KMS-11 (cell line): ENCODE results near the gene ZNF92.

ENCODE experiments used
- H2AFZ ChIP-seq: fragments of 200-600 bp; sonication (generic); 2 replicates; pipeline ENCODE4 v1.6.1; 2016; ENCODE audit warnings: antibody characterized with exemption, mixed run types, low read depth
- H3K27ac ChIP-seq: fragments of 200-600 bp; sonication (generic); 2 replicates; pipeline ENCODE4 v1.6.1; 2016; ENCODE audit warnings: mild to moderate bottlenecking, mixed run types
- H3K27me3 ChIP-seq: fragments of 200-600 bp; sonication (generic); 2 replicates; pipeline ENCODE4 v1.6.1; 2017; ENCODE audit warnings: mild to moderate bottlenecking, low read depth, mixed run types, moderate library complexity; ENCODE audit not compliant: insufficient read depth
- H3K36me3 ChIP-seq: fragments of 200-600 bp; sonication (generic); 2 replicates; pipeline ENCODE4 v1.6.1; 2017; ENCODE audit warnings: mild to moderate bottlenecking, mixed run types; ENCODE audit not compliant: insufficient read depth
- H3K4me1 ChIP-seq: fragments of 200-600 bp; sonication (generic); 2 replicates; pipeline ENCODE4 v1.6.1; 2016; ENCODE audit warnings: mild to moderate bottlenecking, low read depth, mixed run types; ENCODE audit not compliant: poor library complexity, severe bottlenecking
- H3K4me2 ChIP-seq: fragments of 200-600 bp; sonication (generic); 2 replicates; pipeline ENCODE4 v1.7.0; 2016; ENCODE audit warnings: mild to moderate bottlenecking, mixed run types
- H3K4me3 ChIP-seq: fragments of 200-600 bp; sonication (generic); IDR thresholded peaks from 2 replicates; pipeline ENCODE4 v1.6.1; 2017; ENCODE audit warnings: low read depth, low read length, mixed read lengths; ENCODE audit not compliant: insufficient read depth
- H3K79me2 ChIP-seq: fragments of 200-600 bp; sonication (generic); 2 replicates; pipeline ENCODE4 v1.6.1; 2016; ENCODE audit warnings: low read depth, mixed run types; ENCODE audit not compliant: insufficient read depth
- H3K9ac ChIP-seq: fragments of 200-600 bp; sonication (generic); 2 replicates; pipeline ENCODE4 v1.6.1; 2016; ENCODE audit warnings: mild to moderate bottlenecking, mixed run types
- H4K20me1 ChIP-seq: fragments of 200-600 bp; sonication (generic); 2 replicates; pipeline ENCODE4 v1.6.1; 2016; ENCODE audit warnings: mild to moderate bottlenecking, mixed run types; ENCODE audit not compliant: insufficient read depth
- TF ChIP-seq, protein P1 (sequence below): fragments of 200-600 bp; sonication (generic); conservative IDR thresholded peaks from 2 replicates; pipeline ENCODE4 v1.6.1; 2017; ENCODE audit warnings: low read depth, mild to moderate bottlenecking, antibody characterized with exemption, low read length, moderate library complexity, mixed read lengths

Gene ZNF92

DNA sequence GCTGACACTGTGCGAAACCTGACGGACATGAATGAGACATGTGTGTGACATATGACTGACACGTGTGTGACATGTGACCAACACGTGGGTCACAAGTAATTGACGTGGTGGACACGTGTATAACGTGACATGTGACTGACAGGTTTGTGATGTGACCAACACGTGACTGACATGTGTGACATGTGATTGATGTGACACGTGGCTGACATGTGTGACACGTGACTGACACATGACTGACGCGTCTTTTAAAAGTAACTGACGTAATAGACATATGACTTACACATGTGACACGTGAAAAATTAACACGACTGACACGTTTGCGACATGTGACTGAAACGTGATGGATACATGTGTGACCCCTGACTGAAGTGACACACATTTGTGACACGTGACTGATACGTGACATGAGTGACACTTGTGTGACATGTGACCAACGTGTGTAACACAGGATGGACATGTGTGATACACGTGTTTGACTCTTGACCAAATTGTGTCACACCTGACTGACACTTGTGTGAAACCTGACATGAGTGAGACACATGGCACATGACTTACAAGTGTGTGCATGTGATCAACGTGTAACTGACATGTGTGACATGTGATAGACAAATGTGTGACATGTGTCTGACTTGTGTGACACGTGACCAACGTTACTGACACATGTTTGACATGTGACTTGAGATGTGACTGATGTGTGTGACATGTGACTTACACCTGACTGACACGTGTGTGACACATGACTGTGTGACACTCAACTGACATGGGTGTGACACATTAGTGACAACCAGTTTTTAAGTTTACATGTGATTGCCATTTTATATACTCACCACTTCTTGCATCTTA, 56.9 kb downstream of the ZNF92 start:
- TF ChIP-seq, protein P1, sequence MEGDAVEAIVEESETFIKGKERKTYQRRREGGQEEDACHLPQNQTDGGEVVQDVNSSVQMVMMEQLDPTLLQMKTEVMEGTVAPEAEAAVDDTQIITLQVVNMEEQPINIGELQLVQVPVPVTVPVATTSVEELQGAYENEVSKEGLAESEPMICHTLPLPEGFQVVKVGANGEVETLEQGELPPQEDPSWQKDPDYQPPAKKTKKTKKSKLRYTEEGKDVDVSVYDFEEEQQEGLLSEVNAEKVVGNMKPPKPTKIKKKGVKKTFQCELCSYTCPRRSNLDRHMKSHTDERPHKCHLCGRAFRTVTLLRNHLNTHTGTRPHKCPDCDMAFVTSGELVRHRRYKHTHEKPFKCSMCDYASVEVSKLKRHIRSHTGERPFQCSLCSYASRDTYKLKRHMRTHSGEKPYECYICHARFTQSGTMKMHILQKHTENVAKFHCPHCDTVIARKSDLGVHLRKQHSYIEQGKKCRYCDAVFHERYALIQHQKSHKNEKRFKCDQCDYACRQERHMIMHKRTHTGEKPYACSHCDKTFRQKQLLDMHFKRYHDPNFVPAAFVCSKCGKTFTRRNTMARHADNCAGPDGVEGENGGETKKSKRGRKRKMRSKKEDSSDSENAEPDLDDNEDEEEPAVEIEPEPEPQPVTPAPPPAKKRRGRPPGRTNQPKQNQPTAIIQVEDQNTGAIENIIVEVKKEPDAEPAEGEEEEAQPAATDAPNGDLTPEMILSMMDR = no peak
- no peak overlapping the region for H3K27ac ChIP-seq
- no peak overlapping the region for H3K4me3 ChIP-seq
- no peak overlapping the region for H3K9ac ChIP-seq
- no peaks in the 10 kb centered on the region for H4K20me1 ChIP-seq
- no peaks in the 10 kb centered on the region for H3K4me1 ChIP-seq
- H3K36me3 ChIP-seq = no peaks in the 10 kb centered on the region
- no peaks in the 10 kb centered on the region for H3K27me3 ChIP-seq
- H3K79me2 ChIP-seq = no peaks in the 10 kb centered on the region
- no peak overlapping the region for H3K4me2 ChIP-seq
- no peak overlapping the region for H2AFZ ChIP-seq

DNA sequence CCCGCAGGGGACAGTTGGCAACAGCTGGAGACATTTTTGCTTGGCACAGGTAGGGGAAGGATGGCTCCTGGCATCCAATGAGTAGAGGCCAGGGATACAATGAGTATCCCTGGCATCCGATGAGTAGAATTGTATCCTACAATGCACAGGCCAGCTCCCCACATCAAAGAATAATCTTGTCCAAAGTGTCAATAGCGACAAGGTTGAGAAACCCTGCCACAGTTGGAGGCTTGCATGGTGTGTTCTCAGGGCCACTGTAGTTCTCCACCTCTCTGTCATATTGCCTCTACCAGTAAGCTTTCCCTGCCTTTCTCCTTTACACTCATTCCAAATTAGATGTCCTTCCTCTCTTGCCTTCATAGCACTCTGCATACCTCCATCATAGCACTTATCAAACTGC, 60.7 kb downstream of the ZNF92 start:
- Histone ChIP-seq H3K4me2 (no peak overlapping the region), H4K20me1 (no peaks in the 10 kb centered on the region), H3K27ac (no peak overlapping the region), H3K36me3 (no peaks in the 10 kb centered on the region), H3K9ac (no peak overlapping the region), H2AFZ (no peak overlapping the region), H3K27me3 (no peaks in the 10 kb centered on the region), H3K79me2 (no peaks in the 10 kb centered on the region), H3K4me1 (no peaks in the 10 kb centered on the region), H3K4me3 (no peak overlapping the region)
- TF ChIP-seq, protein P1 = no peak

DNA sequence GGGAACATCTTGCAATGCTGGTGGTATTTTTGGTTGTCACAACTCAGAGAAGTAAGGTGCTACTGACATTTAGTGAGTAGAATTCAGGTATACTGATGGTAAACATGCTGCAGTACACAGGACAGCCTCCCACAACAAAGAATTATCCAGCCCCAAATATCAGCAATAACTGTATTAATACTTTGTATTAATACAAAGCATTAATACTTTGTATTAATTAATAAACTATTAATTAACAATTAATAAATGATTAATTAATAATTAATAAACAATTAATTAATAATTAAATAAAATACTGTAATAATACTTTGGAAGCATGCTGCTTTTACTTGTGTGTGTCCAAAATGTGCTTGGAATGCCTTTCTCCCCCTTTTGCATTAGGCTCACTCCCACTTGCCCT, 62.5 kb downstream of the ZNF92 start:
- Histone ChIP-seq H3K4me2 (no peak overlapping the region), H3K27ac (no peak overlapping the region), H4K20me1 (no peaks in the 10 kb centered on the region), H3K36me3 (no peaks in the 10 kb centered on the region), H2AFZ (no peak overlapping the region), H3K4me3 (no peak overlapping the region), H3K4me1 (no peaks in the 10 kb centered on the region), H3K27me3 (no peaks in the 10 kb centered on the region), H3K79me2 (no peaks in the 10 kb centered on the region), H3K9ac (no peak overlapping the region)
- TF ChIP-seq, protein P1 = no peak

DNA sequence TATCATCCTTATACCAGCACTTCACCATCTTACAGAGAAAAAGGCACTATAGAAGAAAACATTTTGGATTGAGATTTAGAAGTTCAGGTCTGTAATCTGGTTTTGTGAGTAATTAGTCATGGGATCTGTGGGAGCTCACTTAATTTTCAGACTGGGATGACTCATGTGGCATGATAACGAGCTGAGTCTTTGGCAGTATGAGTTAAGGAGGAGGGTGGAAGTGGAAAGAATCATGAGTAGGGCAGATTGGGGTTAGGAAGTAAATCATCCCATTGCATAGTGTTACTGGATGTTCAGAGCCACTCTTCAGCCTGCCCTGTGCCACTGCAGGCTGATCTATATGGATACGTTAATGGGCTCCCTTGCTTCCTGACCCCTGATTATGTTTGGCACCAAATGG, 64.9 kb downstream of the ZNF92 start:
- Histone ChIP-seq H3K4me2 (no peak overlapping the region), H3K9ac (no peak overlapping the region), H3K4me3 (no peak overlapping the region), H3K4me1 (no peaks in the 10 kb centered on the region), H2AFZ (no peak overlapping the region), H3K27ac (no peak overlapping the region), H3K27me3 (no peaks in the 10 kb centered on the region), H3K36me3 (no peaks in the 10 kb centered on the region), H3K79me2 (no peaks in the 10 kb centered on the region), H4K20me1 (no peaks in the 10 kb centered on the region)
- TF ChIP-seq, protein P1 = no peak
